ENCODE data around the gene RTL10. TPM values are rescaled to one million over a fixed set of nuclear protein-coding genes. Genes with fewer than 3 reads are reported as not detected.

Gene RTL10
- total and polyA plus RNA-seq, 2 of the 13 experiments (the other 11 are each of a cell fraction or from before 2014, with no cell fraction given), result 14.1 to 15.8 TPM

DNA sequence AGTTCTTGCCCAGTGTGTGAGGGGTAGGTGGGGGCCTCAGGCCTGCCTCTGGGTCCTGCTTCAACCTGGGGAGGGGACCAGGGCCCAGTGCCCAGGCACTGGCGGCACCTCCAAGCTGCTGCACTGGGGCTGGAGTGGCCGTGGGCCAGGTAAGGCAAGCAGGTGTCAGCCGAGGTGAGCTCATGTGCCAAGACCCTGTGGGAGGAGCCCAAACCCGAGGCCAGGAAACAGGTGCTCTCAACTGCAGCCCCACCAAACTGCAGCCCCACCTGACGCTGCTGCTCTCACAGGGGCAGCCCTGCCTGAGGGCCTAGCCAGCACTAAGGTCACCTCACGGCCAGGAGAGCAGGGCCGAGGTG is 18.1 kb upstream of the RTL10 start:
- no TSS peak for BruUV-seq (replicated peaks)
- no CpG with 5 or more reads among the region's 7 CpGs for WGBS (ENCODE audit: low lambda C conversion rate)
- no peak for TF ChIP-seq ZNF780A (CRISPR knock-in tag; IDR thresholded peaks at IDR 0.05)
- TF ChIP-seq AGO1 (IDR thresholded peaks at IDR 0.05; ENCODE audit: low read depth, low read length, poor library complexity, severe bottlenecking), result peak; percentile 5
- no peak for TF ChIP-seq CCAR2 (optimal IDR thresholded peaks at IDR 0.05; ENCODE audit: low read depth, low read length)
- Histone ChIP-seq H3K27ac (ENCODE audit: extremely low read length, insufficient read depth, low read length) (no peak overlapping the region), H3K4me3 (replicated peaks in 1 of 3; ENCODE audit: insufficient read depth in 1 of 3, low read depth in 2 of 3, low read length in 3 of 3) (no peak overlapping the region), H3K36me3 (replicated peaks in 1 of 2; ENCODE audit: control insufficient read depth in 1 of 2, insufficient read depth in 2 of 2, low read length in 2 of 2) (no peaks in the 10 kb centered on the region), H3K9ac (ENCODE audit: insufficient read depth, low read depth, low read length) (no peak overlapping the region), H3K79me2 (ENCODE audit: insufficient read depth, low read length) (no peaks in the 10 kb centered on the region), H3K4me1 (ENCODE audit: insufficient read depth, low read length) (peaks cover 31% of the 10 kb centered on the region), H4K20me1 (ENCODE audit: insufficient read depth, low read length) (no peaks in the 10 kb centered on the region), H3K4me2 (ENCODE audit: low read depth, low read length) (no peak overlapping the region), H2AFZ (ENCODE audit: low read length) (no peak overlapping the region), H3K27me3 (ENCODE audit: control insufficient read depth in 1 of 2, insufficient read depth in 2 of 2, low read length in 2 of 2) (no peaks in the 10 kb centered on the region), H3K9me3 (ENCODE audit: low read length) (no peaks in the 10 kb centered on the region)
- FAIRE-seq (no peak), DNase-seq (ENCODE audit: low spot score) (no peak), ATAC-seq (no peak)
- ChIA-PET POLR2A (no interaction called here), CTCF (ENCODE audit: low intra/inter-chr PET ratio, low total read pairs) (no interaction called here)
- intact Hi-C loops (cut with micrococcal nuclease; ENCODE audit: unreplicated experiment), result no loop called here
- in situ Hi-C loops (cut with HindIII; ENCODE audit: extremely low pct_ligation_motif_present, low pct_unique_long_range_greater_than_20kb), result no loop called here

DNA sequence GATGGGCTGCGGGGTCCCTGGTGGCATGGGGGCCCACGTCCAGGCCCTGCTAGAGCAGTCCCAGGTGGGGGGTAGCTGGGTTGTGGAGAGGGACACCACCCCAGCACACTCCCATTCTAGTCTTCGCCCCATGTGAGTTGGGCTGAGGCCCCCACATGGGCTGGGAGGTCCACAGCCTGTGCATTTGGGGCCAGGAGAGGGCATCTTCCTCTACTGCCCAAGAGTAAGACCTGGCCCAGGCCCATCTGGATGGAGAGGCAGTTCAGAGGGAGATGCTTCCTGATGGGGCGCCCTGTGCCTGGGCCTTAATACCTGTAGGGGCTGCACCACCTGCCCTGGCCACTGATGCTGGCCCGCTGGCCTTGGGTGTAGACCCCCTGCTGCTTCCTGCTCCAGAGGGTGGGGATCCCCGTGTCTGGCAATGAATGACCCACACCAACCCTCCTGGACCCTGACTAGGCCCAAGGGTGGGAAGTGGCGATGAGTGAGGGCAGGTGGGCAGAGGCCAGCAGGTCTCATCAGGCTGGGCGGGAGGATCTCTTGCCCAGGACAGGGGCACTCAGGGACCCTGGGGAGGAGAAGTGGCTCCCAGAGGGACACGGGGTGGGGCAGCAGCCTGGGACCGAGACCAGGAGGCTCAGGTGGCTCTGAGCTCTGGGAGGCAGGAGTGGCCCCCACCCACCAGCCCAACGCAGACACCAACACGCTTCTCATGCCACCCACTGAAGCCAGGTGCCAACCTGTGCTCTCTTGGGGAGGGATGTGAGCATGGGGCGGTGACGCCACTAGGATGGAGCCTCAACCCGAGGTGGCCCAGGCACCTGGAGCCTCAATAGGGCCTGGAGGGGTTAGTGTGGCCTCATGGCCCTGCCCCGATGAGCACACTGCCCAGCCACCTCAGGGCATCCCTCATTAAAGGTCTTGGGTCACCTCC is 17.4 kb upstream of the RTL10 start:
- POLR2A ChIA-PET, result no interaction called here
- Histone ChIP-seq H3K79me2 (ENCODE audit: insufficient read depth, low read length) (no peaks in the 10 kb centered on the region), H3K4me3 (replicated peaks in 1 of 3; ENCODE audit: insufficient read depth in 1 of 3, low read depth in 2 of 3, low read length in 3 of 3) (no peak overlapping the region), H3K4me2 (ENCODE audit: low read depth, low read length) (no peak overlapping the region), H3K36me3 (replicated peaks in 1 of 2; ENCODE audit: control insufficient read depth in 1 of 2, insufficient read depth in 2 of 2, low read length in 2 of 2) (no peaks in the 10 kb centered on the region), H3K9me3 (ENCODE audit: low read length) (no peaks in the 10 kb centered on the region), H3K9ac (ENCODE audit: insufficient read depth, low read depth, low read length) (no peak overlapping the region), H2AFZ (ENCODE audit: low read length) (no peak overlapping the region), H3K27me3 (ENCODE audit: control insufficient read depth in 1 of 2, insufficient read depth in 2 of 2, low read length in 2 of 2) (no peaks in the 10 kb centered on the region), H3K4me1 (ENCODE audit: insufficient read depth, low read length) (peaks cover 31% of the 10 kb centered on the region), H4K20me1 (ENCODE audit: insufficient read depth, low read length) (no peaks in the 10 kb centered on the region), H3K27ac (ENCODE audit: extremely low read length, insufficient read depth, low read length) (no peak overlapping the region)
- peak; percentile 18; the same call in 1 of the 2 replicates for TF ChIP-seq KDM2A (CRISPR knock-in tag; IDR thresholded peaks at IDR 0.05; ENCODE audit: borderline replicate concordance, low read depth)
- TF ChIP-seq AGO1 (IDR thresholded peaks at IDR 0.05; ENCODE audit: low read depth, low read length, poor library complexity, severe bottlenecking), result peak; percentile 3
- no peak for TF ChIP-seq TBP (CRISPR knock-in tag; IDR thresholded peaks at IDR 0.05)
- no peak for TF ChIP-seq NAIF1 (CRISPR knock-in tag; IDR thresholded peaks at IDR 0.05; ENCODE audit: borderline replicate concordance)
- no peak for TF ChIP-seq RFX1 (IDR thresholded peaks at IDR 0.05)
- TF ChIP-seq ZNF782 (CRISPR knock-in tag; IDR thresholded peaks at IDR 0.05; ENCODE audit: borderline replicate concordance), result no peak
- intact Hi-C loops (cut with micrococcal nuclease; ENCODE audit: unreplicated experiment) (no loop called here), in situ Hi-C loops (cut with HindIII; ENCODE audit: extremely low pct_ligation_motif_present, low pct_unique_long_range_greater_than_20kb) (no loop called here)
- CTCF ChIA-PET (ENCODE audit: low intra/inter-chr PET ratio, low total read pairs), result no interaction called here
- no peak for FAIRE-seq
- BruUV-seq (replicated peaks), result no TSS peak
- no peak for DNase-seq (ENCODE audit: low spot score)
- peak; percentile 14 for ATAC-seq
- WGBS (ENCODE audit: low lambda C conversion rate), result 86% methylated on average over 1 of the region's 16 CpGs

Data from HepG2 (cell line).